Nephron progenitor cell (in vitro differentiated cells): ENCODE data around the gene SNRNP200.

Experiments used
- DNase-seq: peaks from one replicate; pipeline ENCODE4 v3.0.0; 2021
- H3K27ac Mint-ChIP-seq: 2 replicates; pipeline ENCODE4 v1.8.0; 2021; ENCODE audit warnings: mild to moderate bottlenecking, moderate library complexity, mixed read lengths
- H3K27me3 Mint-ChIP-seq: 2 replicates; pipeline ENCODE4 v1.8.0; 2021; ENCODE audit warnings: mild to moderate bottlenecking, low read depth, mixed read lengths; ENCODE audit not compliant: poor library complexity
- H3K36me3 Mint-ChIP-seq: 2 replicates; pipeline ENCODE4 v1.8.0; 2021; ENCODE audit warnings: low read depth, mixed read lengths
- H3K4me1 Mint-ChIP-seq: 2 replicates; pipeline ENCODE4 v1.8.0; 2021; ENCODE audit warnings: mixed read lengths
- H3K4me3 Mint-ChIP-seq: 2 replicates; pipeline ENCODE4 v1.8.0; 2021; ENCODE audit warnings: mild to moderate bottlenecking, moderate library complexity, mixed read lengths
- H3K9me3 Mint-ChIP-seq: 2 replicates; pipeline ENCODE4 v1.8.0; 2021; ENCODE audit warnings: mild to moderate bottlenecking, moderate library complexity, mixed read lengths
- TF ChIP-seq, protein P1 (sequence below): fragments of 200-600 bp; sonication (generic); IDR thresholded peaks from 2 replicates; pipeline ENCODE4 v1.5.0; 2021; ENCODE audit warnings: antibody characterized with exemption

SNRNP200 gene

DNA sequence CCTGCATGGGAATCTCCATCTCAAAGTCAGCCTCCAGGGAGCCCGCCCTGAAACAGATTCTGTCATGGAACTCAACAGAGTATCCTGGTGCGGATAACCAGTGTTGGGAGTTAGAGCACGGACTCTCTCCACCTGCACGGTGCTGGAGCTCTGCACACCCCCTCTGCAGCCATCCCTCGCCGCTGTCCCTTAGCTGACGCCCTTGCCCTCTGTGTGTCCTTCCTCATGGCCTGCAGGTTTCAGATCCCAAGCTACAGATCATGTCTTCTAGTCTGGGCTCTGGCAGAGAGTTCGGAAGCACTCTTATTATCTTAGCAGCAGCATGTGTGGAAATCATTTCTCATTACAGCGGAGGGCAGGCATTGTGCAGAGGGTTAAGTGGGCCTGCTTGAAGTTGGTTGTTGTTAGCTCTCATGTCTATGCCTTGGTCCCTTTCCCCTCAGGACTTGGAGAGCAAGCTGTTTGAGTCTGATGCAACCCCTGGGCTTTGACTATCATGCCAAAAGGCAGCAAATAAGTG, 65.5 kb downstream of the SNRNP200 start:
- TF ChIP-seq, protein P1, sequence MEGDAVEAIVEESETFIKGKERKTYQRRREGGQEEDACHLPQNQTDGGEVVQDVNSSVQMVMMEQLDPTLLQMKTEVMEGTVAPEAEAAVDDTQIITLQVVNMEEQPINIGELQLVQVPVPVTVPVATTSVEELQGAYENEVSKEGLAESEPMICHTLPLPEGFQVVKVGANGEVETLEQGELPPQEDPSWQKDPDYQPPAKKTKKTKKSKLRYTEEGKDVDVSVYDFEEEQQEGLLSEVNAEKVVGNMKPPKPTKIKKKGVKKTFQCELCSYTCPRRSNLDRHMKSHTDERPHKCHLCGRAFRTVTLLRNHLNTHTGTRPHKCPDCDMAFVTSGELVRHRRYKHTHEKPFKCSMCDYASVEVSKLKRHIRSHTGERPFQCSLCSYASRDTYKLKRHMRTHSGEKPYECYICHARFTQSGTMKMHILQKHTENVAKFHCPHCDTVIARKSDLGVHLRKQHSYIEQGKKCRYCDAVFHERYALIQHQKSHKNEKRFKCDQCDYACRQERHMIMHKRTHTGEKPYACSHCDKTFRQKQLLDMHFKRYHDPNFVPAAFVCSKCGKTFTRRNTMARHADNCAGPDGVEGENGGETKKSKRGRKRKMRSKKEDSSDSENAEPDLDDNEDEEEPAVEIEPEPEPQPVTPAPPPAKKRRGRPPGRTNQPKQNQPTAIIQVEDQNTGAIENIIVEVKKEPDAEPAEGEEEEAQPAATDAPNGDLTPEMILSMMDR, result no peak
- Mint-ChIP-seq H3K9me3 (no peaks in the 10 kb centered on the region), H3K27me3 (peaks cover 10% of the 10 kb centered on the region), H3K27ac (no peak overlapping the region), H3K4me3 (no peak overlapping the region), H3K4me1 (peaks cover 4% of the 10 kb centered on the region), H3K36me3 (peaks cover 7% of the 10 kb centered on the region)
- no peak for DNase-seq

DNA sequence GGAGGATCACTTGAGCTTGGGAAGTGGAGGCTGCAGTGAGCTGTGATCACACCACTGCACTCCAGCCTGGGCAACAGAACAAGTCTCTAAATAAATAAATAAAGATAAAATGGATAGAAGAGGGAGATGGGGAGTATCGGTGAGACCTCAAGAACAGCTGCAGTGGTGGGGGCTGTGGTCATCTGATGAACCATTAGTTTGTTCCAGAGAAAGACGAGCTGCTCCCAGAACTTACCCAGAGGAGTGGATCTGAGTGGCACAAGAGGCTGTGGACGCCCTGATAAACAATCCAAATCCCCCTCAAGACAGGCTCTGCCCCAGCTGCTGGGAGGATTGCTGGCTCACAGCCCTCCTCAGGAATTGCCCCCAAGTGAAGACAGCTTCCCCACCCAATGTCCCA, 66.3 kb downstream of the SNRNP200 start:
- Mint-ChIP-seq H3K36me3 (peaks cover 4% of the 10 kb centered on the region), H3K9me3 (no peaks in the 10 kb centered on the region), H3K27ac (no peak overlapping the region), H3K4me1 (no peaks in the 10 kb centered on the region), H3K27me3 (peaks cover 4% of the 10 kb centered on the region), H3K4me3 (no peak overlapping the region)
- TF ChIP-seq, protein P1, result no peak
- no peak for DNase-seq

DNA sequence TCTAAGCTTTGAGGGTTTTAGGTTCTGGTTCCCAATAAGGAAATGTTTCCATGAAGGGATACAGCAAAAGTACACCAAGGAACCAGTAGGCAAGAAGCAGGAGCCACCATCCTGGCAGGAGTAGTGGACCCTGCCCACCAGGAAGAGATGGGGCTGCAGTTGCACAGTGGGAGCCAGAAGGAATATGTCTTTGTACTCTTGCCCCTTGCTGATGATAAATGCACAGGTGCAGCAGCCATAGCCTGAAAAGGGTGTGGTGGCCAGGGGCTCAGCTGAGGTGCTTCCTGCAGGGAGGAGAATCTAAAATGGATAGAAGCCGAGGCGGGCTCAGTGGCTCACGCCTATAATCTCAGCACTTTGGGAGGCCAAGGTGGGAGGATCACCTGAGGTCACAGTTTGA, 67.1 kb downstream of the SNRNP200 start:
- Mint-ChIP-seq H3K27ac (no peak overlapping the region), H3K4me3 (no peak overlapping the region), H3K27me3 (peaks cover 4% of the 10 kb centered on the region), H3K9me3 (no peaks in the 10 kb centered on the region), H3K4me1 (no peaks in the 10 kb centered on the region), H3K36me3 (peaks cover 4% of the 10 kb centered on the region)
- TF ChIP-seq, protein P1, result no peak
- DNase-seq, result no peak

DNA sequence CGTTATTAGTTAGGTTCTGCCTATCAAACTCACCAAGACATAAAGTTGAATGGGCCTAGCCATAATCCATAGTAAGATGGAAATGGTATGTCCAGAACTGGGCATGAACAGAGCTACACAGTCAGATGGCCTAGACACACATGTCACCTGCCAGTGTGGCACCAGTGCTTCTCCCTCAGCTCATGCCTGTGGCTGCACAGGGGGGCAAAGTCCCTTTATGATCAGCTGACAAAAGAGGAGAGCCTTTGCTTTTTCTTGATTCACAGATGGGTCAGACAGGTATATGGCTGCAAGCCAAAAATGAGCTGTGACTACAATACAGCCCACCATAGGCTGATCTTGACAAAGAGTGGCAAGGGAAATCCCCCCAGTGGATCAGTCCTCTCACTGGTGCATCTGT, 68.5 kb downstream of the SNRNP200 start:
- no peak overlapping the region for H3K4me3 Mint-ChIP-seq
- H3K4me1 Mint-ChIP-seq, result no peaks in the 10 kb centered on the region
- H3K36me3 Mint-ChIP-seq, result no peaks in the 10 kb centered on the region
- peaks cover 4% of the 10 kb centered on the region for H3K27me3 Mint-ChIP-seq
- no peak for DNase-seq
- no peak overlapping the region for H3K27ac Mint-ChIP-seq
- no peaks in the 10 kb centered on the region for H3K9me3 Mint-ChIP-seq
- TF ChIP-seq, protein P1, result no peak

DNA sequence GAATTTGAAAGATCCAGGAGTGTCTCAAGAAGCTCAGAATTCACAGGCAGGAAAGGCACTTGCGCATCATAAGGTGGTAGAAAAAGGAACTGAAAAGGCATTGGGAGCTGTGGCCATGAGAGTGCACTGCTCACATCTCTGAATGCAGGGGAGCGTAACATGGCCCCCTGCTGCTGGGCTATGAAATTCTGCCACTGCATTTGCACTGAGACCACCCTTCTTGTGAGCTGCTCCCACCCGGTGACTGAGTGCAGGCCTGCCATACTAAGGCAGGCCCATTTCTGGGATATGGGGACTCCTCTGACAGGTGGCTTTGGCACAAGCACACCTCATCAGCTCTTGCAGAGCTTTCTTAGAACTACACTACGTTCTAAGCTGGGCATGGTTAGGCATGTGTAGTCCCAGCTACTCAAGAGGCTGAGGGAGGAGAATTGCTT, 71.4 kb downstream of the SNRNP200 start:
- Mint-ChIP-seq H3K4me3 (no peak overlapping the region), H3K27ac (no peak overlapping the region), H3K36me3 (no peaks in the 10 kb centered on the region), H3K27me3 (no peaks in the 10 kb centered on the region), H3K9me3 (no peaks in the 10 kb centered on the region), H3K4me1 (no peaks in the 10 kb centered on the region)
- TF ChIP-seq, protein P1, result no peak
- DNase-seq, result no peak

DNA sequence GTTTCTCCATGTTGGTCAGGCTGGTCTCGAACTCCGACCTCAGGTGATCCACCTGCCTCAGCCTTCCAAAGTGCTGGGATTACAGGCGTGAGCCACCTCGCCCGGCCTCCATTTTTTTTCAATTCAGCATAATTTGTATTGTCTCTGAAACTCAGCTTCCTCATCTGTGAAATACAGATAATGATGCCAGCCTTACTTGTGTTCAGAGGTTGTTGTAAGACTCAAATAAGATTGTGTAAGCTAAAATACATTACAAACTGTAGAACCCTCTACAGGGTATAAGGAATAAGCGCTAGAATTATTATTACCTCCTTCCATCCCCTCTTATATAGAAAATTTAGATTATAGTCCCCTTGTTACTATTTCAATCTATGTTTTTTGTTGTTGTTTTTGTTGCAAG, 71.9 kb downstream of the SNRNP200 start:
- Mint-ChIP-seq H3K4me3 (no peak overlapping the region), H3K4me1 (no peaks in the 10 kb centered on the region), H3K36me3 (no peaks in the 10 kb centered on the region), H3K27ac (no peak overlapping the region), H3K9me3 (no peaks in the 10 kb centered on the region), H3K27me3 (no peaks in the 10 kb centered on the region)
- DNase-seq, result no peak
- TF ChIP-seq, protein P1, result no peak
